GM12891 (cell line): ENCODE results near the gene OTUD5.

Experiments
- DNase-seq: peaks from one replicate; pipeline ENCODE4 v3.0.0; 2011; ENCODE audit warnings: low spot score; ENCODE audit not compliant: insufficient read length
- FAIRE-seq: peaks from 2 replicates; lab custom pipeline; 2011; peaks lifted over from hg19 to GRCh38; lab: Jason Lieb, UNC
- PAX5 ChIP-seq: IDR thresholded peaks from 2 replicates; pipeline ENCODE4 v1.6.1; 2011; ENCODE audit warnings: low read length, moderate library complexity, mild to moderate bottlenecking; ENCODE audit not compliant: insufficient read depth, severe bottlenecking
- POLR2A ChIP-seq: IDR thresholded peaks from 2 replicates; pipeline ENCODE4 v1.6.1; 2011; ENCODE audit warnings: low read depth, low read length, control low read depth
- POLR2AphosphoS5 ChIP-seq: IDR thresholded peaks from 2 replicates; pipeline ENCODE4 v1.6.1; 2011; ENCODE audit warnings: low read depth, low read length, control low read depth
- POU2F2 ChIP-seq: IDR thresholded peaks from 2 replicates; pipeline ENCODE4 v1.6.1; 2011; ENCODE audit warnings: low read depth, mild to moderate bottlenecking, control low read depth, low read length, moderate library complexity
- SPI1 ChIP-seq: IDR thresholded peaks from 2 replicates; pipeline ENCODE4 v1.6.1; 2011; ENCODE audit warnings: low read depth, low read length, control low read depth
- TAF1 ChIP-seq: IDR thresholded peaks from 2 replicates; pipeline ENCODE4 v1.6.1; 2011; ENCODE audit warnings: low read depth, low read length, control low read depth

OTUD5 gene

DNA sequence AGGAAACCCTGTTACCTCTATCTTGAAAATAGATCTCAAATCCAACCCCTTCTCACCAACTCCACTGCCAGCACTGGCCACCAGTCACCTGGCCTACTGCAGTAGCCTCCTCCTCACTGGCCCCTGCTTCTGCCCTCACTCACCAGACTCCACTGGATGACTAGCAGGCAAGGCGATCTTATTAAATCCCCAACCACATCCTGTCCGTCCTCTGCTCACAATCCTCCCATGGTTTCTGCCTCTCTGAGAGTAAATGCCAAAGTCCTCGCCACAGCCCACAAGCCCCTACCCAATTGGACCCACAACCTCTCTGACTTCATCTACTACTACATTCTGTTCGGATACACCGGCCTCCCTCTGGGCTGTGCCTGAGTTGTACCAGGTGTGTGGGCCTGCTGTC, 33.1 kb downstream of the OTUD5 start:
- FAIRE-seq (no peak), DNase-seq (no peak)
- TF ChIP-seq POLR2AphosphoS5 (no peak), POLR2A (0 out of 2 replicates have a peak, but pooled peaks have one; percentile 28), TAF1 (no peak)

DNA sequence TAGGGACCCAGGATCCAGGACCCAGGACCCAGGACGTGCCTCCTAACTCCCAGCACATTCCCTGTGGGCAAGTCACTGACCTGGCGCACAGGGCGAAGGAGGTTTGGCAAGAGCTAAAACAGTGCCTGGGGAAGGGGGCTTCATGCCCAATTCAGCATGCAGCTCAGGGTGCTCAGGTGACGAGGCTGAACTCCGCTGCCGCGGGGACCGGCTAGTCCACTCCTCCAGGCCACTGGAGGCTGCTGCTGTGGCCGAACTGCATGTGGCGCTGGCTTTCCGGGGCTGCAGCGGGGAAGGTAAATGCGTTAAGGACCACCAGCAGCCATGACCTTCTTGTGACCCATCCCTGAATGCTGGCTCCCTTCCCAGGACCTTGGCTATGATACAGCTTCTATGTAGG, 33.6 kb downstream of the OTUD5 start:
- no peak for DNase-seq
- no peak for FAIRE-seq
- TF ChIP-seq POLR2AphosphoS5 (no peak), TAF1 (no peak), PAX5 (no peak), POU2F2 (no peak), SPI1 (no peak), POLR2A (no peak)

DNA sequence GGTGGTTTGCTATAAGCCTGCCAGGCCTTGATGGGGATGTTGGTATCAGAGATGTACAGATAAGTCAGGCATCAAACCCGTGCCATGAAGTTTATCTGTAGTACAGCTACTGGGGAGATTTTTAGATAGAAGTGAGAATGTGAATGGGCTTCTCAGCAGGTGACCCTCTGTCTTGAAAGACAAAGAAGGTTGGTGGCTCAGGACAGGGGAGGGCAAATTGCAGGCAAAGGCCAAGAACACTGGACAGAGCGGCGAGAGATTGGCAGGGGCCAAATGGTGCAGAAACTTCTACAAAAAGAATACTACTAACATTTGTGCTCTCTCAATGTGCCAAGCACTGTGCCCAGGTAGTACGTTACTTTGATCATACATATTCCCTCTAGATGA, 36.7 kb downstream of the OTUD5 start:
- FAIRE-seq (no peak), DNase-seq (no peak)
- TF ChIP-seq SPI1 (no peak), POLR2A (no peak)

DNA sequence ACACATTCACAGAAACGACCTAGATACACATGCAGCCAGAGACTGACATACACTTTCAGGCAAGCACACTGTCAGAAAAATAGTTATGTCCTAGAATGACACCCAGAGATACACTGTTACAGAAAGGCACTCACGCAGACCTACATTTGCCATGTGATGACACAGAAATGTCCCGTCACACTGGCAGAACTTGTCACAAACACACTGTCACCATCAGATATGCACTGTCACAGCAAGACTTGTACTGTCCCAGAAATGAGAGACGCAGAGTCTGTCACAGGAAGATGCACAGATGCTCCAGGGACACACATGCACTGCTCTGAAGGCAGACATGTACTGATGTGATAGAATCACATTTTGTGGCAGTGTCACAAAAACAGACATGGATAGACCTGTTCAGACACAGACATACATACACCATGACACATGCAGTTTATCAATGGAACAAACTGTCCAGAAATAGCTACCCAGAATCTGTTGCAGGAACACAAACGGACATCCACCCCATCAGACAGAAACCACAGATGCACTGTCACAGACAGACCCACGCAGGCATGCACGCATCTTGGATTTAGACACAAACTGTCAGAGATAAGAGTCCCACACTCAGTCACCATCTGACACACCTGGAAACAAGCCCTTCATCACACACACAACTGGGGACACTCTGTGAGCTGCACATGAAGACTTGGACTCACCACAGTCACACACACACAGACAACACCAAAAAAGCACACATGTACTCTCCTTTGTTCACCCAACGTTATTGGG, 37.3 kb downstream of the OTUD5 start:
- DNase-seq, result no peak
- TF ChIP-seq POLR2AphosphoS5 (peak; percentile 34), TAF1 (no peak), PAX5 (no peak)
- peak; percentile 96 for FAIRE-seq

DNA sequence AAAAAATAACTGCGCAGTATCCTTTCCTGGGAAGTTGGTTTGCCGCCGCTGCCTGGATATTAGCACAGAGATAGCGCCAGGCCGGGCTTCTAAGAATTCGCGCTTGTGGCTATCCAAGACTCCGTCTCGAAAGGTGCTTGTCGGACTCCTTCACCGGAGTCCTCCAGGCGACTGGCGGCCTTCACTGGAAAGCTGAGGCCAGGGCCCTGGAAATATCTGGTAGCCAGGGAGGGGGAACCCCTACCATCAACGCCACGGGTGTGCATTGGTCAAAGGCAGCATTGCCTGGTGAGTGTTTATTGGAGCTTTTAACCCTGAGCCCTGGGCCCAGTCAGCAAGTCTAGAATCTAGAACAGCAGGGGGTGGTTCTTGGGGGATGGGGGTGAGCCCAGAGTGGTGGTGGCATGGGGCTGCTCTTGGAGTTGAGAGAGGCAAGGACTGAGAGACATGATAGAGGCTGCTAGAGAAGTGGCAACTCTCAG, 38.0 kb downstream of the OTUD5 start:
- no peak for TF ChIP-seq POLR2A
- no peak for TF ChIP-seq POLR2AphosphoS5
- TF ChIP-seq SPI1, result no peak
- no peak for TF ChIP-seq PAX5
- TF ChIP-seq POU2F2, result no peak
- TF ChIP-seq TAF1, result no peak
- DNase-seq (no peak), FAIRE-seq (no peak)

DNA sequence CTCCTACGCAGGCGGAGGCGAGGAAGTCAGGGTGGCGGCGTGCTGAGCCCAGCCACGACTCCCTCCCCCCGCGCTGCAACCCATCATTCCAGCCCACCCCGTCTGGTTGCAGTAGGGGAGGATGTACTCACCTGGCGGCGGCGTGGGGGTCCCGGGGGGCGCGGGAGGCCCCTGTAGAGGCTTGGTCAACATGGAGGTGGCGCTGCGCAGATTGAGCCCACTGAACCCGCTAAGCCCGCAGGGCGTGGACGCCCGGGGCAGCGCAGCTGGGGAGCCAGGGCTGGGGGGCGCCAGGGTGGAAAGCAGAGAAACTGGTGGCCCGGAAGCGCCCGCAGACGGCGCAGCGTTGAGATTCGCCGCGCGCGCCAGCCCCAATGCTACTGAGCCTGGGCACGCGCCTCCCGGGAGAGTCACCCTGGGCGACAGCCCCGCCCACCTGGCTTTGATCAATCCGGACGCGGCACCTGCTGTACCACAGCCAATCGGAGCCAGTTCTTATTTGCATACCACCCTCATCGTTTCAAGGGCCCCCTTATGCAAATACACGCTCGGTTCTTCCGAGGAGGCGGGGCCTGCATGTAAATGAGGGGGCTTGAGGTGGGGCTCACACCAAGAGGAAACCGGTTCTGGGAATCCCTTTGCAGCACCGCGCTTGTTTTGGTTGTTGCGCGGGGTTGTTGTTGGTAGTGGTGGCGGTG, 38.6 kb downstream of the OTUD5 start, which contains the start of gene PIM2:
PIM2 (minus strand) TSS at position 382 of the 698 bp plus-strand sequence; CDS start at position 192, 190 bp downstream.
- FAIRE-seq (peak; percentile 100), DNase-seq (peak; percentile 73)
- TF ChIP-seq PAX5 (no peak), POLR2A (peak; percentile 94), POU2F2 (peak; percentile 99), TAF1 (peak; percentile 98), POLR2AphosphoS5 (peak; percentile 94), SPI1 (no peak)

DNA sequence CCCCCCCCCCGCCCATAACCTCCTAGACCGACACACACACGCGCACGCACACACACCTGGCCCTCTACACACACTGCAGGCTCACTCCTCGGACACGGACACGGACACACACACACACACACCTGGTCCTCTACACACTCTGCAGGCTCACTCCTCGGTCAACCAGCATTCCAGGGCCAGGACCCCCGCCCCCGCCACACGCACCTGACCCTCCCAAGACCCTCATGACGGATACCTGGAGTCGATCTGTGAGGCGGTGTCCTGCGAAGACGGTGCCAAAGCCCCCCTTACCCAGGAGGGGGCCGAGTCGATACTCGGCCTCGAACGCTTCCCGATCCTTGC, 39.1 kb downstream of the OTUD5 start:
- FAIRE-seq (no peak), DNase-seq (no peak)
- no peak for TF ChIP-seq POLR2AphosphoS5
- no peak for TF ChIP-seq PAX5
- no peak for TF ChIP-seq POLR2A
- TF ChIP-seq TAF1, result no peak
- no peak for TF ChIP-seq POU2F2
- no peak for TF ChIP-seq SPI1

DNA sequence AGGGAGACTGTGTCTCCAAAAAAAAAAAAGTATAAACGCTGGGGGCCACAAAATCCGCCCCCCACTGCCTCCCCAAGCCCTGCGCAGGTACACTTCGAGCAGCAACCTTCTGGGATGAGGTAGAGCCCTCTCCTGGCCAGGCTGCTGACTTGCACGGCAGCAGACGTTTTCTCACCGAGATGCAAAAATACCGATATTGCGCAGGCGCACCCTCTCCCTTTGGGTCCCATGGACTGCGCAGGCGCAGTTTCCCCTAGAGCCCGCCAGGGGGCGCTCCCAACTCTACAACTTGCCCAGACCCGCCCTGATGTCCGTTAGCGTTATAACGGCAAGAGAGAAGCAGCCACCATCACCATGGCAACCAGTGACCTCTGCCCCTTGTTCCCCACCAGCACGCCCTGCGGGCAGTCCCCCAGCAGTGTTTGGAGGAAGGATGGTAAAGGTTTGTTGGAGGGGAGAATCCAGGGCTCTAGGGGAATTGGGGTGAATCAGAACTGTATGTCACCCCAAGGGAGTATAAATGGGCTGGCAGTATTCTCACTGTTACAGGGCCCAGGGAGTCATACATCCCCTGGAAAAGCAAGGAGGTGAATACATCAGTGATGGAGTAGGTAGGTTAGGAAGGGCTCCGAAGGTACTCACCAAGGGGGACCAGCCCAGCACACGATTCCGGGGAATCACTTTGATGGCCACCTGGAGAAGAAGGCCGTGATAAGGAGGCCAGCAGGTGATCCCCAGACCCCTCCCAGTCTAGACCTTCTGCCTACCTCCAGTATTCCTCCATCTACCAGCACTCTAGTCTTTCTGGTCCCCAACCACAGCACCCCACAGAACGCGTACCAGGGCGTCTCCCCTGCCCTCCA, 40.0 kb downstream of the OTUD5 start:
- peak; percentile 51 for DNase-seq
- FAIRE-seq, result peak; percentile 100
- TF ChIP-seq TAF1 (no peak), POU2F2 (no peak), POLR2AphosphoS5 (no peak), POLR2A (no peak; the same call in 1 of the 2 replicates), SPI1 (no peak), PAX5 (no peak)

DNA sequence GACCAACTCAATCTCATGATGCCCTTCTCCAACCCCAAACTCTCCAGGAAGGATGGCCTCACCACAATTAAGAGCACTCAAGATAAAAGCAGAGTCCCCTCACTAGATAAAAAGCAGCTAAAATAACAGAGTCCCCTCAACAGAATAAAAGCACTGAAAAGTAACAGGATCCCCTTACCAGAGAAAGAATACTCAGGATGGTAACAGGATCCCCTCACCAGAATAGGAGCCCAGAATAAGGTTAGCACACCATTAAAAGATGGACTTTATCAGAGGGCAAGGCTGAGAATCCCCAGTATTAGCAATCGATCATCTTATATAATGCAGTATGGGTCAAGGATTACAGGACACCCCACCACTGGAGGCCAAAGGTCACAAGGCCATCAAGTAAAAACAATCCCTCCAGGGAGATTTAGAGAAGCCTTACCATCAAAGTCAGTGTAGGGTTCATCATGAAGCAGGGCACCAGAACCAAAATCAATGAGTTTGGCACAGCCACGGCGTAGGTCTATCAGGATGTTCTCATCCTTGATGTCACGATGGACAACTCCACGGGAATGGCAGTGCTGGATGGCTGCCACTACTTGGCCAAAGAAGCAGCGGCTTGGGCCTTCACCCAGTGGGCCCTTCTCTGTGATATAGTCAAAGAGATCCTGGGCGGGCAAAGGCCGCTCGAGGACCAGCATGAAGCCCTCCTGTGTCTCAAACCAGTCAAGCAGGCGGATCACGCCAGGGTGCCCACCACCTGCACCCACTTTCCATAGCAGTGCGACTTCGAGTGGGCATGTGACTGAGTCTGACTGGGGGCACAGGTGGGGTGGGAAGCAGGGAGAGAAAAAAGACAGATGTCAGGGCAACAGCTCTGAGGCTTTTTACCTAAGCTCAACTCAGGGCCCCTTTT, 42.6 kb downstream of the OTUD5 start:
- TF ChIP-seq POLR2A, result peak; percentile 22; the same call in 1 of the 2 replicates
- peak; percentile 64; the same call in 1 of the 2 replicates for TF ChIP-seq POLR2AphosphoS5
- TF ChIP-seq PAX5, result no peak
- no peak for FAIRE-seq
- DNase-seq, result no peak
